A549 treated with GW870086 at 1 μM for 4 hours (cell line): Measurements from ENCODE around the gene ZNF160. TPM values are rescaled to one million over a fixed set of nuclear protein-coding genes. Genes with fewer than 3 reads are reported as not detected.

Source experiments
- total RNA-seq: library from RNA; stranded (reverse); fragments of 200-300 nt; extraction: Qiagen RNA extraction; gene quantifications from 5 replicates; pipeline ENCODE4 v1.2.3, GENCODE V29; 2022; ENCODE audit warnings: low read depth

ZNF160 gene
- 6.4 to 8.4 TPM (median 8.4 TPM) in 5 replicates for total RNA-seq

DNA sequence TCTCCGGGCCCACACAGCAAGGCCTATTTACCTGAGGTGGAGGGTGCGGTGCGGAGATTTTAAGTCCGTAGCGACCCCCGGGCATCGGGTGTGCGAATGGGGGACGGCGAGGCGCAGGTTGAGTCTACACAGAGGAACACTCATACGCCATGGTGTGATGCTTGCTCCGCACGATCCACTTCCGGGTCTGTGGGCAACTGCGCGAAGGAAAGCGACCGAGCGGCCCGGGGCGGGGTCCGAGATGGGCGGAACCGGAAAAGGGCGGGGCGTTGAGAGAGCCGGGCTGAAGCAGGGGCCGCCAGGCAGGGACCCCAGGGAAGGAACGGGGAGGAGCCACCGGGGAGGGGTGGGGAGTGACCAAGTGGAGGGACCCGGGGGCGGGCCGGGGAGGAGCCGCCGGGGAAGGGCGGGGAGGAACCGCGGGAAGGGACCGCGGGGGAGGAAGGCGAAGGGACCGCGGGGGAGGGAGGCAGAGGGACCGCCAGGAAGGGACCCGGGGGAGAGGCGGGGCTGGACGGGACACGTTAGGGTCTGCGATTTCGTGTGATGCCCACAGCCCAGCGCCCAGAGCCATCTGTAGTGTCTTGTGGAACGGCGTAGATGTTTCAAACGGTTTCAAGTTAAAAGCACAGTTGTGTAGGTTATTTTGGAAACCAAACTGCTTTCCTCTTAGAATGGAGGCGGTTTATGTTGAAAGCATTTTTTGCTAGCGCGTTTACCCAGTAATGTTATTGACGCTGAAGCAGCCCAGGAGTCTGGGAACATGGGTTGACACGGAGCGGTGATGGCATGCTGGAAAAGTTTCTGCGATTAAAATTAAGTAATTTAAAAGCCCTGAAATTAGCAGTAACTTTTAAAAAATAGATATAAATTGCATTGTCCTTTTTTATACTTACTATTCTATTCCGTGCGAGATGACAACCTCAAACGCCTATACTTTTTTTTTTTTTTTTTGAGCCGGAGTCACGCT lies at the start of gene ZNF160:
ZNF160 (minus strand) TSS at position 189 of the 970 bp plus-strand sequence. CDS start 17,146 bp downstream, outside the sequence.

DNA sequence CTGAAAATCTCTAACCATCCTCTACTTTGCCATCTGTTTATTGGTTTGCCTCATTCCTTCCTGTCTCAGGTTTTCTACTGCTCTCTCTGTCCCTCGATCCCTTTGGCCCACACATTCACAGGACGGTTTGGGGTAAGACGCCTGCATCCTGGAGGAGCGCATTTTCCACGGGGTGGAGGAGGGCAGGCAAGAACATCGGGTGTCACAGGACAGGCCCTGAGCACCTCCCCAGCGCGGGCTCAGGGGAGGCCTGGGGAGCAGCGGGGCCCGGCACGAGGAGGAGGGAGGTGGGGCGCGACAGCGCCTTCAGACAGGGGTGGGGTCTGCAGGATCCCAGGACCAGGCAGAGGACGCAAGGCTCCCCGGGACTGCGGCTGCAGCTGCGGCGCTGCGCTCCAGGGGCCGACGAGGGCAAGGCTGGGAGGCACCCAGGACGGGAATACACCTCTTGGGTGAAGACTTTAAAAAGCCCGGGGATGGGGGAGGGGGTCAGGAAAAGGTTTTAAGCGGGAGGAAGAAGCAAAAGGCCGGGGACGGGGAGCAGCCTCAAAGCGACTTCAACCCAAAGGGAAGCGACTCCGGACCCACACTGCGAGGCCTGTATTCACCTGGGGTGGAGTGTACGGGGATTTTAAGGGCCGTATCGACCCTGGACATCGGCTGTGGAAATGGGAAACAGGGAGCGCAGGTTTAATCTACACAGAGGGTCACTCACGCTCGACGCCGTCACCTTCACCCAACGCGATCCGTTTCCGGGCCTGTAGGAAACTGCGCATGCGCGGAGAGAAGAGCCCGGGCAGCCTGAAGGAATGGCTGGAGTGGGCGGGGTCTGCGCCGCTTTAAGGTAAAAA lies 29.1 kb upstream of the ZNF160 start, which contains the start of gene ZNF415:
ZNF415 (minus strand) TSS at position 770 of the 851 bp plus-strand sequence. CDS start 10,234 bp downstream, outside the sequence.

Other genes starting within 250 kb of the ZNF160 start
- 0.40 to 0.58 TPM (median 0.48 TPM) in 5 replicates for gene ZNF468, start 245.8 kb downstream of the ZNF160 start, total RNA-seq
- gene ZNF320, start 205.8 kb downstream of the ZNF160 start, total RNA-seq, result not detected in 5 replicates
- gene ZNF888, start 180.0 kb downstream of the ZNF160 start, total RNA-seq, result 0.03 TPM in 1 of 5 replicates, not detected in the others
- 0.26 TPM in 1 of 5 replicates, not detected in the others for gene ZNF816, start 140.5 kb downstream of the ZNF160 start, total RNA-seq
- gene ERVV-1, start 89.5 kb downstream of the ZNF160 start, total RNA-seq, result not detected in 5 replicates
- not detected in 5 replicates for gene ERVV-2, start 58.7 kb downstream of the ZNF160 start, total RNA-seq
- not detected in 5 replicates for gene ZNF415, start 29.5 kb upstream of the ZNF160 start, total RNA-seq
- gene ZNF347, start 55.6 kb upstream of the ZNF160 start, total RNA-seq, result not detected in 5 replicates
- not detected in 5 replicates for gene ZNF665, start 89.9 kb upstream of the ZNF160 start, total RNA-seq
- gene ZNF677, start 151.5 kb upstream of the ZNF160 start, total RNA-seq, result not detected in 5 replicates
- not detected in 5 replicates for gene VN1R2, start 154.9 kb upstream of the ZNF160 start, total RNA-seq
- not detected in 5 replicates for gene VN1R4, start 164.3 kb upstream of the ZNF160 start, total RNA-seq
- 2.7 to 4.3 TPM (median 3.8 TPM) in 5 replicates for gene ZNF845, start 230.3 kb upstream of the ZNF160 start, total RNA-seq